B cell (primary cell): ENCODE data around the gene EIF4G1. TPM values are rescaled to one million over a fixed set of nuclear protein-coding genes. Genes with fewer than 3 reads are reported as not detected.

Experiments
- ATAC-seq: fragments of 200-7000 bp; cut with Tn5 transposase; one replicate; pipeline ENCODE4 v1.10.0; 2021; ENCODE audit warnings: low read depth, mild to moderate bottlenecking, moderate number of reproducible peaks, moderate library complexity
- CTCF ChIA-PET: fragments of 350-600 bp; sonication (Branson Sonifier 250); formaldehyde crosslinking; loops from one replicate; lab custom pipeline; 2021; ENCODE audit warnings: antibody characterized with exemption, inconsistent platforms; lab: Charles Lee
- POLR2A ChIA-PET: fragments of 350-600 bp; sonication (Branson Sonifier 250); formaldehyde crosslinking; loops from one replicate; lab custom pipeline; 2021; ENCODE audit warnings: antibody characterized with exemption; lab: Charles Lee
- DNase-seq: peaks from one replicate; pipeline ENCODE4 v3.0.0; 2013
- H2AFZ ChIP-seq: 2 replicates; pipeline ENCODE4 v1.6.1; 2012; ENCODE audit warnings: mild to moderate bottlenecking, low read depth, low read length; ENCODE audit not compliant: insufficient read depth, poor library complexity, severe bottlenecking
- H3K27ac ChIP-seq, 2 donors: 1 replicate in 1 of 2; 2 replicates in 1 of 2; pipeline ENCODE4 v1.5.1; 2012 to 2013; ENCODE audit warnings: low read length in 2 of 2, mild to moderate bottlenecking in 2 of 2, moderate library complexity in 1 of 2
- H3K27me3 ChIP-seq, 4 experiments: fragments of 200-600 bp in 1 of 4; sonication (generic) in 1 of 4; replicated peaks in 1 of 4; 1 replicate in 2 of 4; 2 replicates in 2 of 4; pipeline versions ENCODE4 v1.6.1 to v1.7.0; 2013 to 2016; ENCODE audit warnings: low read length in 3 of 4, mild to moderate bottlenecking in 2 of 4, mixed read lengths in 1 of 4, moderate library complexity in 1 of 4; ENCODE audit not compliant: insufficient read depth in 4 of 4, control insufficient read depth in 3 of 4; ENCODE audit errors: control extremely low read depth in 1 of 4
- H3K36me3 ChIP-seq, 2 experiments: replicated peaks in 1 of 2; 1 replicate in 1 of 2; 2 replicates in 1 of 2; pipeline versions ENCODE4 v1.6.1 to v1.7.1; 2013; ENCODE audit warnings: low read length in 1 of 2; ENCODE audit not compliant: insufficient read depth in 2 of 2, control insufficient read depth in 1 of 2; ENCODE audit errors: control extremely low read depth in 1 of 2, extremely low read depth in 1 of 2
- H3K4me1 ChIP-seq, 2 donors: fragments of 200-600 bp in 1 of 2; sonication (generic) in 1 of 2; 1 replicate in 1 of 2; 2 replicates in 1 of 2; pipeline versions ENCODE4 v1.5.1 to v1.6.1; 2013 to 2017; ENCODE audit warnings: low read length in 2 of 2; ENCODE audit not compliant: control insufficient read depth in 2 of 2, insufficient read depth in 2 of 2
- H3K4me2 ChIP-seq: replicated peaks from 2 replicates; pipeline ENCODE3; 2012; ENCODE audit warnings: mild to moderate bottlenecking, low read depth, low read length; ENCODE audit not compliant: poor library complexity, severe bottlenecking
- H3K4me3 ChIP-seq, 5 experiments: fragments of 200-600 bp in 1 of 5; sonication (generic) in 1 of 5; 1 replicate in 3 of 5; 2 replicates in 2 of 5; pipeline versions ENCODE4 v1.5.1 to v1.7.0; 2011 to 2016; ENCODE audit warnings: low read length in 4 of 5, mild to moderate bottlenecking in 4 of 5, low read depth in 2 of 5, control low read depth in 1 of 5, moderate library complexity in 1 of 5; ENCODE audit not compliant: insufficient read depth in 1 of 5; ENCODE audit errors: control extremely low read depth in 1 of 5, extremely low read depth in 1 of 5
- H3K79me2 ChIP-seq: fragments of 200-600 bp; sonication (generic); one replicate; pipeline ENCODE4 v1.6.0; 2016; ENCODE audit warnings: low read length; ENCODE audit not compliant: control insufficient read depth, insufficient read depth
- H3K9ac ChIP-seq: fragments of 200-600 bp; sonication (generic); 2 replicates; pipeline ENCODE4 v1.6.1; 2017; ENCODE audit warnings: mild to moderate bottlenecking, low read length, moderate library complexity
- H3K9me3 ChIP-seq, 3 donors: one replicate each; pipeline versions ENCODE4 v1.6.1 to v1.7.1; 2013; ENCODE audit warnings: low read length in 2 of 3; ENCODE audit not compliant: control insufficient read depth in 2 of 3, insufficient read depth in 1 of 3; ENCODE audit errors: control extremely low read depth in 1 of 3
- H4K20me1 ChIP-seq: 2 replicates; pipeline ENCODE4 v1.6.0; 2012; ENCODE audit warnings: mild to moderate bottlenecking, low read length; ENCODE audit not compliant: insufficient read depth, control insufficient read depth, poor library complexity, severe bottlenecking
- H3K27ac Mint-ChIP-seq: one replicate; pipeline ENCODE4 v1.8.0; 2021; ENCODE audit warnings: mixed read lengths
- H3K27me3 Mint-ChIP-seq: one replicate; pipeline ENCODE4 v1.8.0; 2021; ENCODE audit warnings: mixed read lengths
- H3K4me1 Mint-ChIP-seq: one replicate; pipeline ENCODE4 v1.8.0; 2021; ENCODE audit warnings: mixed read lengths
- H3K4me3 Mint-ChIP-seq: one replicate; pipeline ENCODE4 v1.8.0; 2021; ENCODE audit warnings: mixed read lengths
- H3K9me3 Mint-ChIP-seq: one replicate; pipeline ENCODE4 v1.8.0; 2022; ENCODE audit warnings: mixed read lengths; ENCODE audit not compliant: insufficient read depth
- EZH2 ChIP-seq: IDR thresholded peaks from 2 replicates; pipeline ENCODE4 v1.6.1; 2012; ENCODE audit warnings: borderline replicate concordance, low read depth, mild to moderate bottlenecking, moderate library complexity, low read length; ENCODE audit not compliant: insufficient read depth, poor library complexity, severe bottlenecking
- WGBS: methylation state at CpG from one replicate; pipeline ENCODE4 v1.1.5; 2013; ENCODE audit warnings: missing lambda C conversion rate; ENCODE audit not compliant: insufficient coverage; 5-methylcytosine and 5-hydroxymethylcytosine counted together
- intact Hi-C: fragments of 100-400 bp; cut with micrococcal nuclease; formaldehyde crosslinking; loops from one replicate; pipeline ENCODE4 v1.10.0; 2022
- polyA plus RNA-seq: library from polyadenylated mRNA; depleted of rRNA; stranded (reverse); fragments of >200 nt; gene quantifications from 2 replicates; pipeline ENCODE4 v1.2.3, GENCODE V29; 2012
- total RNA-seq, 2 donors: library from RNA; stranded (reverse); fragments of 120-200 nt in 1 of 2; gene quantifications; 1 replicate in 1 of 2; 2 replicates in 1 of 2; pipeline versions ENCODE4 v1.2.3 to v1.2.4, GENCODE V29; 2013 to 2022
- TF ChIP-seq, protein P1 (sequence below): fragments of 200-600 bp; IDR thresholded peaks from one replicate; pipeline ENCODE4 v1.8.0; 2022; ENCODE audit warnings: antibody characterized with exemption, mild to moderate bottlenecking

Gene EIF4G1
- total and polyA plus RNA-seq, 2 donors (not counting 1 experiment from before 2014, with no cell fraction given) = 65.8 to 160 TPM

DNA sequence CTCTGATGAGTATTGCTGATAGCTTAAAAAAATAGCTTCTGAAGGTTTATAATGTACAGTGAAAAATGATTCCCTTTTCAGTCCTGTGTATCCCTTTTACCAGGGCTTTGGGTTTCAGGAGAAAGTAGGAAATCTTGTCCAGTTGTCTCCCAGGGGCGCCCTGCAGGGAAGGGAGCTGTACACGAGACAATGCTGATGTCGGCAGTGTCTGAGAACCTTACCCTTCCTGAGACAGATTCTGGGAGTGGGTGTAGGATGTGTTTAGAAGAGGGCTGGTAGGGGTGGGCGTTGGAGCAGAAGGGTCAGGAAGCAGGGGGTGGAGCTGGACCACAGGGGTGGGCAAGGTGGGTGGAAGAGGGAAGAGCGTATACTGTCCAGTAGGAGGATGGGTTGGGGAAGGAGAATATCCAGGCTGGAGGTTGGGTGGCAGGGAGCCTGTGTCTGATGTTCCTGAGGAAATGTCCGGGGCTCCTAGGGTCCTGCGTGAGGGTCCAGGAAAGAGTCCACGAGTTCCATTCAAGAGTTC lies 58.0 kb downstream of the EIF4G1 start:
- DNase-seq (no peak), ATAC-seq (no peak)
- TF ChIP-seq, protein P1, sequence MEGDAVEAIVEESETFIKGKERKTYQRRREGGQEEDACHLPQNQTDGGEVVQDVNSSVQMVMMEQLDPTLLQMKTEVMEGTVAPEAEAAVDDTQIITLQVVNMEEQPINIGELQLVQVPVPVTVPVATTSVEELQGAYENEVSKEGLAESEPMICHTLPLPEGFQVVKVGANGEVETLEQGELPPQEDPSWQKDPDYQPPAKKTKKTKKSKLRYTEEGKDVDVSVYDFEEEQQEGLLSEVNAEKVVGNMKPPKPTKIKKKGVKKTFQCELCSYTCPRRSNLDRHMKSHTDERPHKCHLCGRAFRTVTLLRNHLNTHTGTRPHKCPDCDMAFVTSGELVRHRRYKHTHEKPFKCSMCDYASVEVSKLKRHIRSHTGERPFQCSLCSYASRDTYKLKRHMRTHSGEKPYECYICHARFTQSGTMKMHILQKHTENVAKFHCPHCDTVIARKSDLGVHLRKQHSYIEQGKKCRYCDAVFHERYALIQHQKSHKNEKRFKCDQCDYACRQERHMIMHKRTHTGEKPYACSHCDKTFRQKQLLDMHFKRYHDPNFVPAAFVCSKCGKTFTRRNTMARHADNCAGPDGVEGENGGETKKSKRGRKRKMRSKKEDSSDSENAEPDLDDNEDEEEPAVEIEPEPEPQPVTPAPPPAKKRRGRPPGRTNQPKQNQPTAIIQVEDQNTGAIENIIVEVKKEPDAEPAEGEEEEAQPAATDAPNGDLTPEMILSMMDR = no peak
- TF ChIP-seq EZH2 = no peak
- Histone ChIP-seq H3K27me3 (peaks cover 0 to 14% (median 0%) of the 10 kb centered on the region in 4 experiments), H3K79me2 (no peaks in the 10 kb centered on the region), H3K4me1 (no peaks in the 10 kb centered on the region), H3K36me3 (peaks cover 0 to 17% of the 10 kb centered on the region in 2 experiments), H3K4me3 (no peak overlapping the region), H3K9me3 (no peaks in the 10 kb centered on the region), H4K20me1 (no peaks in the 10 kb centered on the region), H3K4me2 (no peak overlapping the region), H3K9ac (no peak overlapping the region), H2AFZ (no peak overlapping the region), H3K27ac (no peak overlapping the region)
- CTCF ChIA-PET = interaction anchor here (0.5 to 7.4 kb wide), 12 partner anchors 9 to 412 kb away, joined by 3 to 107 read pairs (median 6); partner anchors contain the start of gene EPHB3
- H3K27me3 Mint-ChIP-seq = peaks cover 22% of the 10 kb centered on the region
- POLR2A ChIA-PET = no interaction called here
- 76% methylated on average over 8 of the region's 8 CpGs for WGBS
- no peak overlapping the region for H3K4me3 Mint-ChIP-seq
- intact Hi-C loops = no loop called here
- peaks cover 2% of the 10 kb centered on the region for H3K4me1 Mint-ChIP-seq
- no peak overlapping the region for H3K27ac Mint-ChIP-seq
- no peaks in the 10 kb centered on the region for H3K9me3 Mint-ChIP-seq

DNA sequence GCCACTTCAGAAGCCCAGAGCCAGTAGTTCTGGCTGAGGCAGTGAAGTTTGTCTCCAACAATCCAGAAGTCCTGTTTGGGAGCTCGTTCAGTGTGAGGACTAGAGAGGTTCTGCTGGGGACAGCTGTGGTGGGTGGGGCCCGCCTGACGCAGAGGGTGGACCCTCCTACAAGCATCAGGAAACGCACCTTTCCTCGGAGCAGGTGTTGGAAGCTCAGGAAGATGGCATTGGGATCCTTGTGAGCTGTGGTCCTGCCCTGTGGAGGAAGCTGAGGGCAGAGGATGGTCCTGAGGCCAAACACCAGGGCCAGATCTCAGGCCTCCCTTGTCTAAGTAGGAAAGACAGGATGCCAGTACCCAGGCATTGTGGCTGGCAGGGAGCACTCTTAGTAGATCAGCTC lies 58.5 kb downstream of the EIF4G1 start:
- no peak for TF ChIP-seq EZH2
- TF ChIP-seq, protein P1 = no peak
- Histone ChIP-seq H3K27me3 (peaks cover 0 to 20% (median 2%) of the 10 kb centered on the region in 4 experiments), H3K4me1 (no peaks in the 10 kb centered on the region), H3K4me2 (no peak overlapping the region), H2AFZ (no peak overlapping the region), H3K36me3 (peaks cover 0 to 17% of the 10 kb centered on the region in 2 experiments), H3K79me2 (no peaks in the 10 kb centered on the region), H3K9me3 (no peaks in the 10 kb centered on the region), H3K27ac (no peak overlapping the region), H4K20me1 (no peaks in the 10 kb centered on the region), H3K4me3 (no peak overlapping the region), H3K9ac (no peak overlapping the region)
- Mint-ChIP-seq H3K4me1 (peaks cover 2% of the 10 kb centered on the region), H3K9me3 (no peaks in the 10 kb centered on the region), H3K4me3 (no peak overlapping the region), H3K27me3 (peaks cover 27% of the 10 kb centered on the region), H3K27ac (no peak overlapping the region)
- ATAC-seq = no peak
- CTCF ChIA-PET = interaction anchor here (1.1 to 7.4 kb wide), 5 partner anchors 19 to 172 kb away, joined by 3 to 107 read pairs (median 10); no protein-coding TSS in a partner anchor
- intact Hi-C loops = no loop called here
- WGBS = 88% methylated on average over 5 of the region's 5 CpGs
- no peak for DNase-seq
- POLR2A ChIA-PET = no interaction called here
